ENCODE measurements around the gene PSMD2.

- no peak for TF ChIP-seq CTCF (IDR thresholded peaks at IDR 0.05; ENCODE audit: low read depth, low read length)
- TF ChIP-seq EZH2phosphoT487 (IDR thresholded peaks at IDR 0.05; ENCODE audit: low read depth) = no peak
Observed at GRCh38 chr3:184298759-184299487, at the start of gene PSMD2.
